ENCODE data around the gene PASD1. TPM values are rescaled to one million over a fixed set of nuclear protein-coding genes. Genes with fewer than 3 reads are reported as not detected.

The PASD1 gene
- total RNA-seq, 2 donors from 2014 or later = not detected

GRCh38 chrX:151708821-151709220 lies 145.3 kb downstream of the PASD1 start:
- no peak overlapping the region for H3K27ac ChIP-seq
- DNase-seq (ENCODE audit: low spot score) (no peak), ATAC-seq (ENCODE audit: insufficient number of reproducible peaks, low FRiP score, low read depth) (no peak)
- H3K4me1 ChIP-seq (ENCODE audit: control insufficient read depth in 1 of 2, low read depth in 2 of 2) = no peaks in the 10 kb centered on the region
- H3K9me3 ChIP-seq = no peaks in the 10 kb centered on the region
- H3K36me3 ChIP-seq = no peaks in the 10 kb centered on the region
- no peaks in the 10 kb centered on the region for H3K27me3 ChIP-seq (replicated peaks; ENCODE audit: insufficient read depth)
- no peak for TF ChIP-seq CTCF (IDR thresholded peaks at IDR 0.05)
- H3K4me3 ChIP-seq = no peak overlapping the region

GRCh38 chrX:151710457-151710856 lies 147.0 kb downstream of the PASD1 start:
- Histone ChIP-seq H3K27ac (no peak overlapping the region), H3K4me3 (no peak overlapping the region), H3K27me3 (replicated peaks; ENCODE audit: insufficient read depth) (no peaks in the 10 kb centered on the region), H3K9me3 (no peaks in the 10 kb centered on the region), H3K36me3 (no peaks in the 10 kb centered on the region), H3K4me1 (ENCODE audit: control insufficient read depth in 1 of 2, low read depth in 2 of 2) (no peaks in the 10 kb centered on the region)
- no peak for TF ChIP-seq CTCF (IDR thresholded peaks at IDR 0.05)
- DNase-seq (ENCODE audit: low spot score) = no peak
- ATAC-seq (ENCODE audit: insufficient number of reproducible peaks, low FRiP score, low read depth) = no peak

- H3K4me3 ChIP-seq = no peak overlapping the region
- H3K36me3 ChIP-seq = no peaks in the 10 kb centered on the region
- TF ChIP-seq CTCF (IDR thresholded peaks at IDR 0.05) = no peak
- H3K9me3 ChIP-seq = no peaks in the 10 kb centered on the region
- DNase-seq (ENCODE audit: low spot score) (no peak), ATAC-seq (ENCODE audit: insufficient number of reproducible peaks, low FRiP score, low read depth) (no peak)
- no peaks in the 10 kb centered on the region for H3K4me1 ChIP-seq (ENCODE audit: control insufficient read depth in 1 of 2, low read depth in 2 of 2)
- H3K27ac ChIP-seq = no peak overlapping the region
- no peaks in the 10 kb centered on the region for H3K27me3 ChIP-seq (replicated peaks; ENCODE audit: insufficient read depth)
Measured at GRCh38 chrX:151711154-151711553, 147.7 kb downstream of the PASD1 start.

GRCh38 chrX:151711787-151712186 lies 148.3 kb downstream of the PASD1 start:
- no peak overlapping the region for H3K27ac ChIP-seq
- no peak overlapping the region for H3K4me3 ChIP-seq
- no peak for DNase-seq (ENCODE audit: low spot score)
- ATAC-seq (ENCODE audit: insufficient number of reproducible peaks, low FRiP score, low read depth) = no peak
- H3K36me3 ChIP-seq = no peaks in the 10 kb centered on the region
- TF ChIP-seq CTCF (IDR thresholded peaks at IDR 0.05) = no peak
- no peaks in the 10 kb centered on the region for H3K27me3 ChIP-seq (replicated peaks; ENCODE audit: insufficient read depth)
- H3K9me3 ChIP-seq = no peaks in the 10 kb centered on the region
- H3K4me1 ChIP-seq (ENCODE audit: control insufficient read depth in 1 of 2, low read depth in 2 of 2) = no peaks in the 10 kb centered on the region

GRCh38 chrX:151712253-151712652 lies 148.8 kb downstream of the PASD1 start:
- no peaks in the 10 kb centered on the region for H3K4me1 ChIP-seq (ENCODE audit: control insufficient read depth in 1 of 2, low read depth in 2 of 2)
- H3K4me3 ChIP-seq = no peak overlapping the region
- DNase-seq (ENCODE audit: low spot score) = no peak
- no peaks in the 10 kb centered on the region for H3K27me3 ChIP-seq (replicated peaks; ENCODE audit: insufficient read depth)
- no peaks in the 10 kb centered on the region for H3K36me3 ChIP-seq
- H3K27ac ChIP-seq = no peak overlapping the region
- no peak for ATAC-seq (ENCODE audit: insufficient number of reproducible peaks, low FRiP score, low read depth)
- no peak for TF ChIP-seq CTCF (IDR thresholded peaks at IDR 0.05)
- H3K9me3 ChIP-seq = no peaks in the 10 kb centered on the region

Measured in thoracic aorta (tissue), 2 donors.